Naive thymus-derived CD4-positive, alpha-beta T cell (primary cell): Measurements from ENCODE around the gene MAP1LC3C. TPM values are rescaled to one million over a fixed set of nuclear protein-coding genes. Genes with fewer than 3 reads are reported as not detected.

Experiments
- ATAC-seq: fragments of 150-1000 bp; cut with Tn5 transposase; 2 replicates; pipeline ENCODE4 v1.10.0; 2021; ENCODE audit warnings: mild to moderate bottlenecking, moderate library complexity
- CTCF ChIA-PET: fragments of 350-600 bp; sonication (Branson Sonifier 250); formaldehyde crosslinking; loops from one replicate; lab custom pipeline; 2021; ENCODE audit warnings: antibody characterized with exemption; lab: Charles Lee
- POLR2A ChIA-PET: fragments of 350-600 bp; sonication (Branson Sonifier 250); formaldehyde crosslinking; loops from one replicate; lab custom pipeline; 2021; ENCODE audit warnings: antibody characterized with exemption, inconsistent platforms; lab: Charles Lee
- DNase-seq, 9 donors: peaks; one replicate each; pipeline versions ENCODE4 v3.0.0 to v3.0.0-alpha.2; 2020 to 2022; ENCODE audit warnings: mixed read lengths in 1 of 9
- H3K27ac ChIP-seq: one replicate; pipeline ENCODE4 v1.7.0; 2013; ENCODE audit warnings: mild to moderate bottlenecking, low read depth, low read length, moderate library complexity
- H3K27me3 ChIP-seq, 2 donors: one replicate each; pipeline ENCODE4 v1.7.0; 2013; ENCODE audit warnings: low read length in 2 of 2, mild to moderate bottlenecking in 2 of 2, moderate library complexity in 2 of 2; ENCODE audit not compliant: control insufficient read depth in 2 of 2, insufficient read depth in 2 of 2
- H3K36me3 ChIP-seq, 3 experiments: 1 replicate in 2 of 3; 2 replicates in 1 of 3; pipeline ENCODE4 v1.7.0; 2013; ENCODE audit warnings: low read length in 3 of 3, mild to moderate bottlenecking in 3 of 3, moderate library complexity in 1 of 3; ENCODE audit not compliant: insufficient read depth in 3 of 3, control insufficient read depth in 2 of 3
- H3K4me1 ChIP-seq, 2 donors: one replicate each; pipeline ENCODE4 v1.7.0; 2013; ENCODE audit warnings: low read length in 2 of 2, mild to moderate bottlenecking in 2 of 2, moderate library complexity in 1 of 2; ENCODE audit not compliant: control insufficient read depth in 2 of 2, insufficient read depth in 2 of 2
- H3K4me3 ChIP-seq: 2 replicates; pipeline ENCODE4 v1.7.0; 2013; ENCODE audit warnings: mild to moderate bottlenecking, low read length
- H3K9me3 ChIP-seq, 3 experiments: 1 replicate in 2 of 3; 2 replicates in 1 of 3; pipeline ENCODE4 v1.7.0; 2013; ENCODE audit warnings: low read length in 3 of 3; ENCODE audit not compliant: control insufficient read depth in 2 of 3
- H3K27ac Mint-ChIP-seq, 9 donors: one replicate each; pipeline ENCODE4 v1.8.0; 2020 to 2022; ENCODE audit warnings: mixed read lengths in 9 of 9, mild to moderate bottlenecking in 8 of 9, moderate library complexity in 5 of 9, inconsistent platforms in 2 of 9
- H3K27me3 Mint-ChIP-seq, 5 donors: one replicate each; pipeline ENCODE4 v1.8.0; 2021 to 2022; ENCODE audit warnings: mixed read lengths in 5 of 5, mild to moderate bottlenecking in 1 of 5
- H3K36me3 Mint-ChIP-seq, 5 donors: one replicate each; pipeline ENCODE4 v1.8.0; 2020 to 2022; ENCODE audit warnings: mixed read lengths in 5 of 5, mild to moderate bottlenecking in 3 of 5, inconsistent platforms in 1 of 5
- H3K4me1 Mint-ChIP-seq, 7 donors: one replicate each; pipeline ENCODE4 v1.8.0; 2020 to 2022; ENCODE audit warnings: mixed read lengths in 7 of 7, mild to moderate bottlenecking in 3 of 7, inconsistent platforms in 1 of 7
- H3K4me3 Mint-ChIP-seq, 10 donors: one replicate each; pipeline ENCODE4 v1.8.0; 2020 to 2022; ENCODE audit warnings: mild to moderate bottlenecking in 10 of 10, mixed read lengths in 10 of 10, moderate library complexity in 6 of 10, inconsistent platforms in 2 of 10
- H3K9me3 Mint-ChIP-seq, 11 donors: one replicate each; pipeline ENCODE4 v1.8.0; 2020 to 2022; ENCODE audit warnings: mixed read lengths in 11 of 11, mild to moderate bottlenecking in 4 of 11, inconsistent platforms in 1 of 11, moderate library complexity in 1 of 11
- intact Hi-C, 2 donors: fragments of 100-400 bp; cut with micrococcal nuclease; formaldehyde crosslinking; loops; one replicate each; pipeline ENCODE4 v1.15.1; 2023
- polyA plus RNA-seq, 2 donors: library from polyadenylated mRNA; unstranded; fragments of 300-500 nt; fragmentation: Illumina TruSeq; gene quantifications; one replicate each; pipeline ENCODE4 v1.2.3, GENCODE V29; 2021
- total RNA-seq, 6 experiments: library from RNA in 5 of 6; stranded (reverse) in 5 of 6; gene quantifications; 1 replicate in 5 of 6; 2 replicates in 1 of 6; pipeline ENCODE4 v1.2.3 and lab custom pipeline; 2021 to 2026

The MAP1LC3C gene
- total and polyA plus RNA-seq, 7 experiments from 2014 or later = not detected

- ChIA-PET POLR2A (no interaction called here), CTCF (no interaction called here)
- Mint-ChIP-seq H3K27ac (no peak overlapping the region), H3K4me3 (no peak overlapping the region), H3K4me1 (peaks cover 0 to 3% (median 0%) of the 10 kb centered on the region in 7 donors), H3K27me3 (peaks cover 0 to 7% (median 0%) of the 10 kb centered on the region in 5 donors), H3K36me3 (no peaks in the 10 kb centered on the region), H3K9me3 (peaks cover 0 to under 1% (median 0%) of the 10 kb centered on the region in 11 donors)
- Histone ChIP-seq H3K4me1 (no peaks in the 10 kb centered on the region), H3K27ac (no peak overlapping the region), H3K9me3 (no peaks in the 10 kb centered on the region), H3K4me3 (no peak overlapping the region), H3K36me3 (no peaks in the 10 kb centered on the region), H3K27me3 (no peaks in the 10 kb centered on the region)
- intact Hi-C loops = no loop called here
- ATAC-seq = no peak
- DNase-seq = no peak
These were observed 35.2 kb downstream of the MAP1LC3C start for GRCh38 chr1:241963722-241964121.

GRCh38 chr1:241962153-241962552 is 36.7 kb downstream of the MAP1LC3C start:
- H3K27ac Mint-ChIP-seq = no peak overlapping the region
- H3K4me1 Mint-ChIP-seq = peaks cover 0 to 3% (median 0%) of the 10 kb centered on the region in 7 donors
- no peak overlapping the region for H3K4me3 Mint-ChIP-seq
- DNase-seq (no peak), ATAC-seq (no peak)
- ChIA-PET POLR2A (no interaction called here), CTCF (no interaction called here)
- Histone ChIP-seq H3K27me3 (no peaks in the 10 kb centered on the region), H3K4me3 (no peak overlapping the region), H3K9me3 (no peaks in the 10 kb centered on the region), H3K27ac (no peak overlapping the region), H3K4me1 (no peaks in the 10 kb centered on the region), H3K36me3 (no peaks in the 10 kb centered on the region)
- H3K27me3 Mint-ChIP-seq = peaks cover 0 to 4% (median 0%) of the 10 kb centered on the region in 5 donors
- intact Hi-C loops = no loop called here
- peaks cover 0 to 2% (median 0%) of the 10 kb centered on the region in 11 donors for H3K9me3 Mint-ChIP-seq
- no peaks in the 10 kb centered on the region for H3K36me3 Mint-ChIP-seq

- no peak within 1 kb of the TSS for H3K4me3 Mint-ChIP-seq
- H3K9me3 Mint-ChIP-seq = peaks cover 0 to 2% (median 0%) of the 10 kb centered on the region in 11 donors
- Histone ChIP-seq H3K27me3 (no peaks in the 10 kb centered on the region), H3K4me3 (no peak within 1 kb of the TSS), H3K9me3 (no peaks in the 10 kb centered on the region), H3K27ac (no peak within 1 kb of the TSS), H3K36me3 (no peaks in the 10 kb centered on the region), H3K4me1 (no peaks in the 10 kb centered on the region)
- H3K36me3 Mint-ChIP-seq = no peaks in the 10 kb centered on the region
- peak; percentile 14 for ATAC-seq
- no peaks in the 10 kb centered on the region for H3K27me3 Mint-ChIP-seq
- intact Hi-C loops = no loop called here
- CTCF ChIA-PET = no interaction called here
- DNase-seq = no peak
- no peak within 1 kb of the TSS for H3K27ac Mint-ChIP-seq
- POLR2A ChIA-PET = no interaction called here
- H3K4me1 Mint-ChIP-seq = peaks cover 0 to 3% (median 0%) of the 10 kb centered on the region in 7 donors
These were observed 41.0 kb downstream of the MAP1LC3C start, which contains the start of gene BECN2 for GRCh38 chr1:241957692-241958494. BECN2 (plus strand) TSS chr1:241957767; CDS start chr1:241957767, 0 bp downstream.

- Histone ChIP-seq H3K36me3 (no peaks in the 10 kb centered on the region), H3K27ac (no peak overlapping the region), H3K9me3 (no peaks in the 10 kb centered on the region), H3K27me3 (no peaks in the 10 kb centered on the region), H3K4me3 (no peak overlapping the region), H3K4me1 (no peaks in the 10 kb centered on the region)
- Mint-ChIP-seq H3K9me3 (no peaks in the 10 kb centered on the region), H3K4me3 (no peak overlapping the region), H3K4me1 (no peaks in the 10 kb centered on the region), H3K27me3 (peaks cover 0 to 5% (median 0%) of the 10 kb centered on the region in 5 donors), H3K27ac (no peak overlapping the region), H3K36me3 (no peaks in the 10 kb centered on the region)
- ChIA-PET POLR2A (no interaction called here), CTCF (no interaction called here)
- no peak for DNase-seq
- intact Hi-C loops = no loop called here
- no peak for ATAC-seq
These were observed 48.5 kb downstream of the MAP1LC3C start for GRCh38 chr1:241950390-241950789.

- ChIA-PET POLR2A (no interaction called here), CTCF (no interaction called here)
- no peaks in the 10 kb centered on the region for H3K4me1 ChIP-seq
- no peaks in the 10 kb centered on the region for H3K27me3 ChIP-seq
- Mint-ChIP-seq H3K4me1 (no peaks in the 10 kb centered on the region), H3K36me3 (no peaks in the 10 kb centered on the region), H3K27me3 (peaks cover 0 to 5% (median 1%) of the 10 kb centered on the region in 5 donors), H3K9me3 (peaks cover 0 to 2% (median 0%) of the 10 kb centered on the region in 11 donors), H3K27ac (no peak overlapping the region), H3K4me3 (no peak overlapping the region)
- no peak for ATAC-seq
- H3K27ac ChIP-seq = no peak overlapping the region
- no peak for DNase-seq
- H3K9me3 ChIP-seq = no peaks in the 10 kb centered on the region
- no peaks in the 10 kb centered on the region for H3K36me3 ChIP-seq
- intact Hi-C loops = no loop called here
- no peak overlapping the region for H3K4me3 ChIP-seq
These were observed 51.5 kb downstream of the MAP1LC3C start for GRCh38 chr1:241947354-241947753.

Other genes starting within 250 kb of the MAP1LC3C start
- gene EXO1, start 150.9 kb downstream of the MAP1LC3C start, total RNA-seq = 10 to 100 TPM in 1 of 5 experiments, 1 to 10 TPM in 2, under 1 TPM in 2; 0.11 to 29.8 (median 1.0) TPM
- not detected for gene EXO1, start 150.9 kb downstream of the MAP1LC3C start, polyA plus RNA-seq
- gene BECN2, start 41.3 kb downstream of the MAP1LC3C start, total RNA-seq = not detected
- gene BECN2, start 41.3 kb downstream of the MAP1LC3C start, polyA plus RNA-seq = not detected